HG03095 (cell line): ENCODE data around the gene TUBB2B.

Source experiments
- ATAC-seq: cut with Tn5 transposase; IDR thresholded peaks from one replicate; pipeline ENCODE4 v1.9.1; 2021; ENCODE audit warnings: moderate library complexity; ENCODE audit not compliant: unreplicated experiment

The TUBB2B gene

DNA sequence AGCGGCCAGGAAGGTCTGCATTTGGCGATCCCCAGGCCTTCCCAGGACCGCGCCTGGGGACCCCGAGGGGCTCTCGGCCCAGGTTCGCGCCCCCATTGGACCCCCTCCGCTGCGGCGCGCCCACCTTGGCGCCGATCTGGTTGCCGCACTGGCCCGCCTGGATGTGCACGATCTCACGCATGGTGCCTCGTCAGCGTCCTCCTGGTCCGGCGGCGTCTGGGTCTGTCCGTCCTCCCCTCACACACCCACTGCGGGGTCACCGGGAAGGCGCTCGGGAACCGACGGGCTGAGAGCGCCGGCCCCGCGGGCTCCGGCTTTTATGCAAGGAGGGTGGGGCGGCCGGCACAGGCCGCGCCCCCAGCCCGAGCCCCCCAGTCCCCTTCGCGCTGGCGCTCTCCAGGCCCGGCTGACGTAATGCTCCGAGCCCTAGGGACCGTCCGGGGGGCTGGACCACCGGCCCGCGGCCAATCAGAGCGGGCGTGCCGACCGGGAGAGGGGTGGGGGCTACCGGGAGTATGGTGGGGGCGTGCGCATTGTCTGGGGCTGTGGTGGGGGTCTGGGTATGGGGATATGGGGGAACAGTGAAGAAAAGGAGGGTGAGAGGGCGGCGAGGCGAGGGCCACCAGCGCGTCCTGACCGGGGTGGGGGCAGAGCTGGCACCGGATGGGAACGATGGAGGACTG lies at the start of gene TUBB2B:
Gene TUBB2B, minus strand, starts transcription at position 291 of the 683 bp plus-strand sequence. Its CDS starts 110 bp downstream, at position 181.
- no peak for ATAC-seq

DNA sequence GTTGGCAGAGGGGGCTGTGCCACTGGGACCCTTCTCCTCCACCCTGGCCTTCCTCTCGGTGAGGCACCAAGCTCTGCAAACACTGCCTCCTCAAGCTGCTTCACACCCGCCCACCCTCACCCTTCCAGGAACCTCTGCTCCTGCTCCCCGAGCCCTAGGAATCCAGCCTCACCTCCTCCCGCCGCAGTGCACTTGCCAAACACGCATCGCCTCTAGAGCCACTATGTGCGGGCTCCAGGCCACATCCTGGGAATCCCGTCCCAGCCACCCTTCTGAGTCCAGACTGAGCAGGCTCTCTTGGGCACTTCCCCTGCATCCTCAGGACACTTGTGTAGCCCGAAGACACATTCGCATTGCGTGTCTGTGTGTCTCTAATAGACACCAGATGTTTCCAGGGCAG lies 49.8 kb upstream of the TUBB2B start:
- ATAC-seq = no peak

DNA sequence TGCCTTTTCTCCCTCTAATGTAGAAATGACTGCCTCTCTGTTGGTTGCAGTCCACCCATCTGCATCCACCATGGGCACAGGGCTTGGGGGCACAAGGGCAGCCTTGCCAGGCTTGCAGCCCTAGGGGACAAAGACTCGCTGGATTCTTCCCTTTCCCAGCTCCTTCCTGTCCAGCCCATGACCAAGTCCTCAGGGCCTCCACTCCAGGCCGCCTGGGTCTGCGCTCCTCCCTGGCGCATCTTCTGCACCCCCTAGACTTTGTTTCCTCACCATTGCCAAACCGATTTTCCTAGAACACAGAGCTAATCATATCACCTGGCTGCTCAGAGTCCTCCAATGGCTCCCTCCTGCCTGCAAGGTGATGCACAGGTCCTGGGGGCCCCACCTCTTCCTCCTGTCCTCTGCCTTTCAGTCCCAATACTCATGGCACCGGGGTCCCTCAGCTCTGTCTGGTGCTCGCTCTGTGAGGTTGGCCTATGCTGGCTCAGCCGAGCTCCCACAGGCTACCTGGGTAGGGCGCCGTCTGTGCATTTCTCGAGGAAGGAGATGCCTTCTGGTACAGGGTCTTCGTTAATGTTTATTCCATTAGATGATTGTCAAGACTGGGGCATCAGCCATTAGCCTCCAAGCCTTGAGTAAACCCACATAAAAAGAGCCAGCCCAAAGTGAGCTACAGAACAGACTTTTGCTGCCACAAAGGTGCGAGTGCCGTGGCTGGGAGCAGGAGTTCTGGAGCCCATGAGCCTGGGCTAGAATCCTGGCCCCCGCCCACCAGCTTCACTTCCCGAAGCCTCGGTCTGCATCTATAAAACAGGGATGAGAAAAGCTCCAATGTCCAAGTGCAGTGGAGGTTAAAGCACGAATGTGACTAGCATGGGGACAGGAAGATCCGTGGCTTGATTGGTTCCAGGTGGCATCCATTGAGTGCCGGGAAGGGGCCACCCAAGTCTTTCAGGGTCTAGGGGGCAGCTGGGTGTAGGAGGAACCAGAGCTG lies 49.0 kb upstream of the TUBB2B start:
- no peak for ATAC-seq

DNA sequence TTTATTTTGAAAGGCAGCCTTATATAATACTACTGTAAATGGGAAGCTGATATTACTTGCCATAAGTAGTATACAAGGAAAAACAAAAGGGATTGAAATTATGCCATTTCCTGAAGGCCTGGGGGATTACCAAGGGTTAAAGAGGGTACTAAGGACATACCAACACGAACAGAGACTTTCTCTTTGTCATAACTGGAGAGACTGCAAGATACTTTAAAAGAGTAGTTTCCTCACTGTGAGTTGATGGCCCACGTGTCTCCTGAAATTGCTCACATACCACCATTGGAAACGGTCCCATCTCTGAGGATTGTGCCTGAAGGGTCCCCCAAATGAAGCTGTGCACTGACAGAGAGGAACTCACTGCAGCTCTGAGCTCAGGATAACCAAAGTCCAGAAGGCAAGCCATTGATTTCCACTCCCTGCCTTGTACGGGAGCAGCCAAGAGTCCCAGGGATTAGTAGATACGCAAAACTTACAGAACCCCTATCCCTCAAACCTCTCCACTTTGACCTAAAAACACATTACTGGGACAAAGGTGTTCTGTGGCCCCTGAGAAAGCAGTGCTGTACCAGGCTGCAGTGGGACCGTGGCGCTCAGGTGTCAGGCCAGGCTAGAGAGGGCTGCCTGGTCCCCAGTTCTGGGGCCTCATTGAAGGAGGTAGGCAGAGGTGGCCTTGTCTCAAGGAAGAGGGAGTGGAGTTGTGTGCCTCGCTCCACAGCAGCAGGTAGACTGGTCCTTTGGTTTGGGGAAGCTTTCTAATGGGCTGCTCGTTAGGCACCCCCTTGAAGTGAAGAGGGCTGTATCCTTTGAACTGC lies 46.5 kb upstream of the TUBB2B start:
- ATAC-seq = no peak

DNA sequence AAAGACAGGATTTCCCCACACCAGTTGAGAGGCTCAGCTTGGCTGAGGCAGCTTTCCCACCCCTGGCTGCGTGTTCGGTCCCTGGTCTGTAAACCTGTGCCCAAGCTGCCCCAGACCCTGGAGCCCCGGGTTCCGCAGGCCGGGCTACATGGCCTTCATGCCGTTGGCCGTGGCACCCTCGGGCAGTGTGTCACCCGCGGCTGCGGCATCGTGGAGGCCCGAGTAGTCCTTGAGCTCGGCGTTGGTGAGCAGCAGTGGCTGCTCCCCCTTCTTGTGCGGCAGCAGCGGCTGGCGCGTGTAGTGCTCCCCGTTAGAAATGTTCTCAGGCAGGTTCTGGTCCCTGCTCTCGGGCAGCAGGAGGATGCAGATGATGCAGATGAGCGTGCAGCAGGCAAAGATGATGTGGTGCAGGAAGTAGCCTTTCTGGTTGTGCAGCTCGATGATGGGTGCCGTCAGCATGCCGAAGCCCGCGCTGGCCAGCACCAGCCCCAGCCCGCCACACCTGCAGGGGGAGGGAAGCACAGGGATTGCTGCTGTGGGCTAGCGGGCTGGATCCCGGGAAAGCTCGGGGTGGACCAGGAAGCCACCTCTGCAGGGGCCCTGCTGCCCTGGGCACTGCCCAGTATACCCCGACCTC lies 45.6 kb upstream of the TUBB2B start:
- no peak for ATAC-seq

DNA sequence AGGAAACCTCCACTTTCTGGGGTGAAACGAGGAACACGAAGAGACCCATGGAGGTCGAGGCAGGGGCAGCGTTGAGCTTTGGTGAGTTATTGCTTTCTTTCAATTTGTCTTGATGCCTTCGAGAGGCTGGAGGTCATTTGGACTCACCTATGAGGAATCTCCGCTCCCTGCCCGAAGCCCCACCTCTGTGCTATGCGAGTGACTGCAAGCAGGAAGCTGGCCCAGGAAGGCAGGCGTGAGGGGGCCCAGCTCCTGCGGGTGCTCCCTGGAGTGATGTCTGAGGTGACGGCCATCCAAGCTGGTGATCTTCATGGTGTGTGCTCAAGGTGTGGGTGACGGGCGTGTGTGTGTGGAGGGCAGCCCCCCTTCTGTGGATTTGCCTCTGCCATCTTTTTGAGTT lies 44.3 kb upstream of the TUBB2B start:
- no peak for ATAC-seq

DNA sequence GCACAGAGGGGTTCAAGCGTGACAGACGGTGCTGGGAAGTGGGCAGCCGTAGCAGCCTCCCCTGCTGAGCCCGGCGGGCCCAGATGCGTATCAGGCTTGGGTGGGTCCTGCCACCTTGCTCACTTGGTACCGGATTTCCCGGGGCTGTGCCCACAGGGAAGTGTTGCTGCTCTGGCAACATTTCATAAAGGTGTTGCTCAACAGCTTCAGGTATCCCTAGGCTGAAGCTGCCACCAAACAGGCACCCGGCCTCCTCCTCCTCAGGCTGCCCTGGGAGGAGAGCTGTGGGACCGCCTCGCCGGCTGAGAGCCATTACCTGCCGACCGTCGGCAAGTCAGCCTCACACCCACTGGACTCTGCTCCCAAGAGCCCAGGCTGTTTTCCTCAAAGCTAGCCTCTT lies 42.8 kb upstream of the TUBB2B start:
- no peak for ATAC-seq

DNA sequence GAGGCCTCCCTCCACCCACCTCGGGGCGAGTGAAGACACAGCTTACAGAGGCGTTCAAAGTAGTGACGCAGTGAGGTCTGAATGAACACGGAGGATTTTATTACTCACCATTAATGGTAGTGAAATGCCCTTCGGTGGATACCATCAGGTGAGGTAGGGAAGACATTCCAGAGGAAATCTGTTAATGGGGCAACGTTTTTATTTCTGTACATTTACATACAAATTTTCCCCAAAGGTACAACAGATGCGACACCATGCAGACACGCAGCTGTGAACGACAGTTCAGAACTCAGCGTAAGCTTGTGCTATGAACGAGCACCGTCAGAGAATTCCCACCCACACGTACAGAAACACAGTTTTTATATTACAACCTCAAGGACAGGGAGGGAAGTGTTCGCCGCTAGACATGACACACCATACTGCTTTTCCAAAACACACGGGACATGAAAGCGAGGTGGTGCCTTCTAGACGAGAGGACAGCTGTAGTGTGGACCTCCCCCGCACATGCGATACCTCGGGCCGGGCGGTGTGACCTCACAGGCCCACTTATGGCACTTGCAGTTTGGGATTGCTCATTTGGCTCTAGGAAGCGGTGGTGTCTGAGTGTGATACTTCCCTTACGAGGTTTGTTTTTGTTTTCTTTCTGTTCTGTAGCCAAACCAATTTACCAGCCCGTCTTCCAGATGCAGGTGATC lies 42.0 kb upstream of the TUBB2B start:
- ATAC-seq = no peak

DNA sequence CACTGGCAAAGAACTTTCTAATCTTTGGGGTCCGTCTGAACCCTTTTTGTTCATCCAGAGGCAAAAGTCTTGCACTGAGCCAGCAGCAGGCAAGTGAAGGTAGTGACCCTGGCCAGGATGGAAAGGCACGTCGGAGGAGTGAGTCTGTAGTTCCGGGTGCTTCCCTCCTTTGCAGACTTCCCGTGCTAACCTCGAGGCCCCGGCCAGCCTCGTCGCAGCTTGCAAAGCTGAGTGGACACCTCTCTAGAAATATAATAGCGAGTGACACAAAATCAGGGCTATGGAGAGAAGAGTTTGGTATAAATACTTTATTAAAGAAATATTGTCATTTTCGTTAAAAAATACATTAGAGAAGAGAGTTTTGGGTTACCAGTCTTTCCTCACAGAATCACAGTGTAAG lies 41.2 kb upstream of the TUBB2B start:
- no peak for ATAC-seq

DNA sequence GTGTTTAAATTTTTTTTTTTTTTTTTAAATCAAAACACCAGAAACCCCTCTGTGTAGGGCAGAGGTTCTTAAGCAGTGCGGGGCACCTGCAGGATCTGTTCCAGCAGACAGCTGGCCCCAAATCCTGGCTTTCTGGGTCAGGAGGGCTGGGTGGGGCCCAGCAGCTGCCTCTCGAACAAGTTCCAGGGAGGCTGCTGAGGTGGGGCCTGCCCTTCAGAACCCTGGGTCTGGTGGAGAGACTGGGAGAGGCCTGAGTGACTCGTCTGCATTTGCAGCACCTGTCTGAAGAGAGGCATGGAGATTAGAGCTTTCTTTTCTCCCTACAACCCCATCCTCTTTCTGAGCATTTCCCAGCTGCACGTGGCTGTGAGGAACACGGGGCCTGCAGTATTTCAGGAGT lies 39.7 kb upstream of the TUBB2B start:
- ATAC-seq = no peak

DNA sequence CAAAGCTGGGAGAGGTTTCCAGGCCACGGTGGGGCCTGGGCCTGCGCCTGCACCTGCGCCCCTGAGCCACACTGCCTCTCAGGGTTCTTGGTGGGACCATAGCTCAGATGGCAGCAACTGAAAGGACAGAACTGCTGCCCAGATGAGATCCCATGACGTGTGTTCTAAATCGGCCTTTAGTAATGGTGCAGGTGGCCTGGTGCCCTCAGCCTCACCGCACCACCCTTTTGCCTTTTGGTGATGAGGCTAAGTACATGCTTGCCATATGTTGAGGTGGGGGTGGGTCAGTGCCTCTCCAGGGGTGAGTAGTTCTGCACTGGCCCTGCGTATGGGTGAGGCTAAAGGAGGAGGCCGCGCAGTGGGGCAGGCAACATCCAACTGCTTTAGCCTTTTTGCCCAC lies 38.7 kb upstream of the TUBB2B start:
- ATAC-seq = no peak

DNA sequence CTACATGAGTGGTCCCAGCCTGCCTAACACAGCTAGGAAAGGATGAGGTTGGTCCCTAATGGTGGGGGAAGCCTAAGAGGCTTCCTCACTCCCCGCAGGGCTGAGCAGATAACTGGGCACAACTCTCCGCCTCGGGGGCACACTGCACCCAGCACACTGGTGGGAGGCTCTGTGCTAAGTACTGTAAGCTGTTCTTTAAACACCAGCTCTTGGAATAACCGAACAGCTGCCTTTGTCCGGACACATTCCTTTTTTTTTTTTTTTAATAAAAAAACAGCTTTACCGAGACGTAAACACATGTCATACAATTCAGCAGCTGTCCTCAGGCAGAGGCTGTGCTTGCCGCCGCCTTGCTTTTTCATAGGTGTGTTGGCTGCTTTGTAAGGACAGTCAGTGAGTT lies 38.2 kb upstream of the TUBB2B start:
- no peak for ATAC-seq

DNA sequence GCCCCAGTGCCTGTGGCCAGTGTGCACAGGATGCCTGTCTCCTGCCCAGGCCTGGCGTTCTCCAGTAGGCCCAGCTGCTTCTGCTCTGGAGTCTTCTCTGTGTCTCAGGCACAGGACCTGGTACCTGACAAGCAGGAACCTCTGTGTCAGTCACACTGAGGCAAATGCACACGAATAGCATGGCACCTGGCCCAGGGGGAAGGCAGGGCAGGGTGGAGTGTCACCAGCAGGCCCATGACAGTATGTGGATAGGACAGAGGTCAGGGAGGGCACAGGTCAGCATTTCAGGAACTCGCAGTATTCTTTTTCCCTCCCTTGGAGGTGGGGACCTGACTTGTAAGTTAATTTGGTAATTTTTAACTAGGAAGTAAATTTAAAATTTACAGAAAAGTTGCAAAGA lies 36.9 kb upstream of the TUBB2B start:
- ATAC-seq = no peak

DNA sequence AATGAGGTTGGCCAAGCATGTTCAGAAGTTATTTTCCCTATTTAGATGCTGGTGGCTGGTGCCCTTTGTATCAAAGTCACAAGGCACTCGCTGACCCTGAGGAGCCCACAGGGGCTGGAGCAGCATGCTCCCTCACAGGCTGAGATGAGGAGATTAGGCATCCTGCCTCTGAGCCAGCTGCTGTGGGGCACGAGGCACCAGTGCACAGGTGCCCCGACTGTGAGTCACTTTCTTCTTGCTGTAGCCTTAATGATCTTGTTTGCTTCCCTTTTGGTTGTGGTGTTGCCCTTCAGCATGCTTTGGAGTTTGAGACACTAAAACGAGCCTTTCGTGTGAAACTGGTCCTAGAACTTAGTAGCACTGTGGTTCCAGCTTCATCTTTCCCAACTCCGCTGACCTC lies 35.6 kb upstream of the TUBB2B start:
- ATAC-seq = no peak

DNA sequence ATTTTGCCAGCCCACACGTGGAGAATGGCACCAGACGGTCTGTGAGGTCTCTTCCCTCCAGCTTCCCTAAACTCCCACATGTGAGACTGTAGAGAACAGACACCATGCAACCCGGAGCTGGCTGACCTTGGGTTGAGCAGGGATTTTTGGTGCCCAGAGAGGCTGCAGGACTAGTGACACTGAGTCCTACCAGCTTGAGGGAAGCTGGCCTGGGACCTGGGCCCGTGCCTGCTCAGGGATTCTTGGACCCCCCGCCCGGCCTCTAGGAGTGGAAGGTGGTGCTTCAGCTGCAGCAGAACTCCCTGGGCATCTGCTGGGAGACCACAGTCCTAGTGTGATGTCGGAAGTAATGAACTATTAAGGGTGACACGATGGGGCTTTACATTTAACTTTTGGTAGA lies 34.5 kb upstream of the TUBB2B start:
- ATAC-seq = no peak

DNA sequence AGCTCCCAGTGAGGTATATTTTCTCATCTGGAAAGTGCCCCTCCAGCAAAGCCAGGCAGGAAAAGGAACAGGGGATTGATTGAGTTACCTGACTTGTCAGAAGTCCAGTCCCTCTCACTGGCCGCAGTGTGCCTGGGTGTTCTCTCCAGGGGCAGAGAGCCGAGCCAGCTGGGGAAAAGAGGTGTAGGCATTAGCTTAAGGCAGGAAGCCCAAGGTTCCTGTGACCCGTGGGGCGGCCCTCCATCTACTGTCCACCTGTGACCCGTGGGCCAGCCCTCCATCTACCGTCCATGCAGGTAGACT lies 34.0 kb upstream of the TUBB2B start:
- no peak for ATAC-seq

DNA sequence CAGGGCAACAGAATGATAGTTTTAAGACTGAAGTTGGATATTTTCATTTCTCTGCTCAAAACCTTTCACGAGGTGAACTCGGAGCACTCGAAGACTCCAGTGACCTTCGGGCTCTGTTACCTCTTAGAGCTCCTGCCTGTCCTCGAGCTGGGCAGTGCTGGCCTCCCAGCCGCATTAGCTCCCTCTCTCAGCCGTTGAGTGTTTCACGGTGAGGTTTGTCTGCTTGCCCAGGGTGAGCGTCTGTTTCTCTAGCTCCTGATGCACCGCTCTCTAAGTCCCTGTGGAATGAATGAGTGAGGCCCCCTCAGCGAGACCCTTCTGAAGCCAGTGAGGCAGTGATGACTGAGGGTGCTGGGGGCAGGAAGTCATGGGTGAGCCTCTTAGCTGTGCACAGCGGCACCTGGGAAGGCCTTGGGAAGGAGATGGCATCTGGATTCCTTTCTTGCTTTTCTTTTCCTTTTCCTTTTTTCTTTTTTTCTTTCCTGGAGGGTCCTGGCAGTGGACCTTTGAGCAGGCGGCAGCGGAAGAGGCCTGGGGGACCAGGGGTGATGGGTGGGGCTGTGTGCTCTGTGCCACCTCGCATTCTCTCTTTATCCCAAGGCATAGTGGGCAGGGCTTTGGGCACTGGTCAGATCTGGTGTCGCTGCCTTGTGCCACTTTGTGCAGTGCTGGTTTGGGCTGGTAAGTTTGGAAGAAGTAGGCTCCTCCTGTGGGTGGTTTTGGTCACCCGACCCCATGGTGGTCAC lies 33.5 kb upstream of the TUBB2B start:
- no peak for ATAC-seq

DNA sequence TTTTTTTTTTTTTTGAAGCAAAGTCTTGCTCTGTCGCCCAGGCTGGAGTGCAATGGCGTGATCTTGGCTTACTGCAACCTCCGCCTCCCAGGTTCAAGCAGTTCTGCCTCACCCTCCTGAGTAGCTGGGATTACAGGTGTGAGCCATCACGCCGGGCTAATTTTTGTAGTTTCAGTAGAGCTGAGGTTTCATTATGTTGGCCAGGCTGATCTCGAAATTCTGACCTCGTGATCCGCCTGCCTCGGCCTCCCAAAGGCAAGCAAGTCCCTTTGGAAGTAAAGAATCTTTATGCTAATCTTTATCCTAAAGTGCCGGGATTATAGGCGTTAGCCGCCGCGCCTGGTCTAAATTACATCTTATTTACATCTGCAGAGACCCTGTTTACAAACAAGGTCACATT lies 32.8 kb upstream of the TUBB2B start:
- no peak for ATAC-seq

DNA sequence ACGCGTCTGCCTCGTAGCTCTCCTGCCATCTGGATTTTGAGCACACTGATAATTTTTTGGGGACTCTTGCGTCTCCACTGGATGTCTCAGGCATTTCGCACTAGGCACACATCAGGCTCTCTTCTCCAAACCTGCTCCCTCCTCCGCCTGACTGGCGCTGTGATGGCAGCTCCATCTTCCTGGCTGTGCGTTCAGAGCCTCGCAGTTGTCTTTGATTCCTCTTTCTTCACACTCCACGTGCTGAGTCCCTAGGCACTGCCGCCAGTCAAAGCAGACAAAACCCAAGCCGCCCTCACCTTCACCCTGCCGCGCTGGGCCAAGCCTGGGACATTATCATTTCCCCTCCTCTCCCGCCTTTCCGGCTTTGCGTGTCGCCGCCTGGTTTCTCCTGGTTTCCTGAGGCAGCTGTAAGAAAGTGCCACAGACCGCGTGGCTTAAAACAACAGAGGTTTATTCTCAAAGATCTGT lies 32.1 kb upstream of the TUBB2B start:
- ATAC-seq = peak; percentile 23
